GM12878 (cell line): ENCODE data around the gene ZMIZ1. TPM values are rescaled to one million over a fixed set of nuclear protein-coding genes. Genes with fewer than 3 reads are reported as not detected.

Experiments
- ASH2L ChIP-seq: fragments of 300-600, 200-600 bp; sonication (generic); IDR thresholded peaks from 2 replicates; pipeline ENCODE4 v1.6.1; 2017; ENCODE audit warnings: low read depth, mild to moderate bottlenecking, borderline replicate concordance
- BCL3 ChIP-seq: IDR thresholded peaks from 2 replicates; pipeline ENCODE4 v1.6.1; 2011; ENCODE audit warnings: borderline replicate concordance, low read depth, mild to moderate bottlenecking, moderate library complexity, low read length; ENCODE audit not compliant: insufficient read depth, poor library complexity, severe bottlenecking
- CREM ChIP-seq: IDR thresholded peaks from 2 replicates; pipeline ENCODE4 v1.6.1; 2014; ENCODE audit warnings: antibody characterized with exemption, low read depth
- CTCF ChIP-seq, 3 experiments: IDR thresholded peaks in 2 of 3; conservative IDR thresholded peaks in 1 of 3; 2 replicates each; pipeline ENCODE4 v1.5.1; 2011; ENCODE audit warnings: low read depth in 3 of 3, low read length in 3 of 3, mild to moderate bottlenecking in 3 of 3, control low read depth in 2 of 3, moderate library complexity in 2 of 3, inconsistent platforms in 1 of 3, mixed read lengths in 1 of 3; ENCODE audit not compliant: control insufficient read depth in 2 of 3, insufficient read depth in 1 of 3; ENCODE audit errors: extremely low read depth in 1 of 3
- ETV6 ChIP-seq, 2 experiments: fragments of 450-650 bp in 1 of 2; IDR thresholded peaks in 1 of 2; conservative IDR thresholded peaks in 1 of 2; 2 replicates each; pipeline ENCODE4 v1.6.1; 2014; ENCODE audit warnings: antibody characterized with exemption in 1 of 2, borderline replicate concordance in 1 of 2, low read depth in 1 of 2, mild to moderate bottlenecking in 1 of 2, moderate library complexity in 1 of 2
- SMAD5 ChIP-seq: IDR thresholded peaks from 2 replicates; pipeline ENCODE4 v1.6.1; 2016; ENCODE audit warnings: antibody characterized with exemption, low read depth
- ZNF592 ChIP-seq: fragments of 450-650 bp; IDR thresholded peaks from 2 replicates; pipeline ENCODE4 v1.6.1; 2017; ENCODE audit warnings: mild to moderate bottlenecking, moderate library complexity
- polyA plus RNA-seq, 11 experiments: library from polyadenylated mRNA; depleted of rRNA in 4 of 11; unstranded in 6 of 11; stranded (reverse) in 5 of 11; fragments of >200 nt; fragmentation: Nextera tagmentation in 4 of 11; fragmentation: Illumina TruSeq in 1 of 11; extraction: Ambion mirVana in 4 of 11; extraction: Trizol in 1 of 11; gene quantifications; 1 replicate in 1 of 11; 2 replicates in 10 of 11; pipeline versions ENCODE4 v1.2.1 to v1.2.3, GENCODE V29; 2011 to 2016; ENCODE audit warnings: inconsistent platforms in 2 of 11, missing spikeins in 2 of 11, low read depth in 1 of 11
- total RNA-seq, 4 experiments: library from RNA; depleted of rRNA in 3 of 4; stranded (reverse); fragments of >200 nt in 3 of 4; fragmentation: Illumina TruSeq in 1 of 4; extraction: Trizol in 1 of 4; gene quantifications; 2 replicates each; pipeline versions ENCODE4 v1.2.1 to v1.2.3, GENCODE V29; 2013 to 2021

ZMIZ1 gene
- total and polyA plus RNA-seq, 10 of the 15 experiments (the other 5 are each of a cell fraction or from before 2014, with no cell fraction given) = 3.1 to 82.3 (median 14.9) TPM

- TF ChIP-seq CTCF (IDR thresholded peaks at IDR 0.05 in 2 of 3, conservative IDR thresholded peaks at IDR 0.05 in 1 of 3; ENCODE audit: control insufficient read depth in 2 of 3, extremely low read depth in 1 of 3, insufficient read depth in 1 of 3, low read depth in 3 of 3, low read length in 3 of 3) (no peak), ZNF592 (no peak), ASH2L (no peak), ETV6 (conservative IDR thresholded peaks at IDR 0.05 in 1 of 2, IDR thresholded peaks at IDR 0.05 in 1 of 2; ENCODE audit: borderline replicate concordance in 1 of 2, low read depth in 1 of 2) (no peak), CREM (no peak), BCL3 (no peak), SMAD5 (no peak)
Observed at GRCh38 chr10:79256264-79256806, 187.6 kb downstream of the ZMIZ1 start (continued).
